Stomach (tissue), 9 donors: ENCODE measurements around the gene CLEC16A. TPM values are rescaled to one million over a fixed set of nuclear protein-coding genes. Genes with fewer than 3 reads are reported as not detected.
A peak's percentile ranks its signal among the peaks of the same experiment; 100 is the strongest.

ENCODE experiments used
- DNase-seq, 2 donors: peaks; one replicate each; pipeline versions ENCODE4 v3.0.0 to v3.0.0-alpha.2; 2013 to 2019
- H3K27ac ChIP-seq, 5 donors: fragments of 200-600 bp in 4 of 5; sonication (generic) in 4 of 5; one replicate each; pipeline ENCODE4 v1.5.1; 2013 to 2019; ENCODE audit warnings: mild to moderate bottlenecking in 1 of 5, moderate library complexity in 1 of 5
- H3K27me3 ChIP-seq, 3 donors: fragments of 200-600 bp; sonication (generic); one replicate each; pipeline ENCODE4 v1.5.1; 2017 to 2019; ENCODE audit warnings: mixed run types in 1 of 3
- H3K36me3 ChIP-seq, 4 donors: fragments of 200-600 bp; sonication (generic); 1 replicate in 3 of 4; 2 replicates in 1 of 4; pipeline ENCODE4 v1.5.1; 2016 to 2019
- H3K4me1 ChIP-seq, 4 donors: fragments of 200-600 bp; sonication (generic); one replicate each; pipeline ENCODE4 v1.5.1; 2016 to 2019
- H3K4me3 ChIP-seq, 4 donors: fragments of 200-600 bp; sonication (generic) in 3 of 4; one replicate each; pipeline ENCODE4 v1.5.1; 2016 to 2019; ENCODE audit warnings: mild to moderate bottlenecking in 1 of 4
- H3K9me3 ChIP-seq, 4 donors: fragments of 200-600 bp; sonication (generic); one replicate each; pipeline ENCODE4 v1.5.1; 2016 to 2019
- EP300 ChIP-seq: sonication (generic); formaldehyde crosslinking; IDR thresholded peaks from one replicate; pipeline ENCODE4 v1.6.1; 2017; ENCODE audit warnings: antibody characterized with exemption
- POLR2A ChIP-seq, 4 donors: fragments of 450-650 bp; IDR thresholded peaks; one replicate each; pipeline ENCODE4 v1.6.1; 2016; ENCODE audit warnings: antibody characterized with exemption in 4 of 4, control low read depth in 2 of 4, mild to moderate bottlenecking in 1 of 4, moderate library complexity in 1 of 4
- POLR2AphosphoS5 ChIP-seq, 3 donors: sonication (generic); formaldehyde crosslinking; IDR thresholded peaks; one replicate each; pipeline ENCODE4 v1.6.1; 2016; ENCODE audit warnings: antibody characterized with exemption in 3 of 3
- whole genome bisulfite sequencing, 5 donors: extraction: QIAGEN DNeasy Blood & Tissue Kit in 3 of 5; methylation state at CpG; one replicate each; pipeline versions ENCODE4 v1.1.5 to v1.1.7; 2013 to 2018; 5-methylcytosine and 5-hydroxymethylcytosine counted together
- intact Hi-C: fragments of 100-400 bp; cut with DNase I; formaldehyde crosslinking; loops from one replicate; pipeline ENCODE4 v1.15.1; 2023; ENCODE audit warnings: low total_unique reads
- polyA plus RNA-seq, 3 donors: library from polyadenylated mRNA; stranded (reverse); fragments of 200-250 nt; gene quantifications; one replicate each; pipeline ENCODE4 v1.2.3, GENCODE V29; 2013
- total RNA-seq, 5 donors: library from RNA; depleted of rRNA; stranded (reverse); fragments of >200 nt; gene quantifications; one replicate each; pipeline versions ENCODE4 v1.1.0 to v1.2.3, GENCODE V29; 2014 to 2016
- TF ChIP-seq, protein P1 (sequence below), 7 experiments: fragments of 450-650 bp in 4 of 7; fragments of 200-600 bp in 3 of 7; sonication (generic) in 3 of 7; IDR thresholded peaks; one replicate each; pipeline ENCODE4 v1.5.1; 2016 to 2019; ENCODE audit warnings: antibody characterized with exemption in 7 of 7, control low read depth in 2 of 7, mild to moderate bottlenecking in 1 of 7
- donor health status: healthy with polysubstance abuse.
- donor health status: Bipolar disorder and iron deficiency.
- donor health status: healthy.

CLEC16A gene
- total and polyA plus RNA-seq, 8 donors: 5.8 to 176 (median 21.8) TPM

GRCh38 chr16:11114366-11115164 lies 170.2 kb downstream of the CLEC16A start:
- intact Hi-C loops: no loop called here

DNA sequence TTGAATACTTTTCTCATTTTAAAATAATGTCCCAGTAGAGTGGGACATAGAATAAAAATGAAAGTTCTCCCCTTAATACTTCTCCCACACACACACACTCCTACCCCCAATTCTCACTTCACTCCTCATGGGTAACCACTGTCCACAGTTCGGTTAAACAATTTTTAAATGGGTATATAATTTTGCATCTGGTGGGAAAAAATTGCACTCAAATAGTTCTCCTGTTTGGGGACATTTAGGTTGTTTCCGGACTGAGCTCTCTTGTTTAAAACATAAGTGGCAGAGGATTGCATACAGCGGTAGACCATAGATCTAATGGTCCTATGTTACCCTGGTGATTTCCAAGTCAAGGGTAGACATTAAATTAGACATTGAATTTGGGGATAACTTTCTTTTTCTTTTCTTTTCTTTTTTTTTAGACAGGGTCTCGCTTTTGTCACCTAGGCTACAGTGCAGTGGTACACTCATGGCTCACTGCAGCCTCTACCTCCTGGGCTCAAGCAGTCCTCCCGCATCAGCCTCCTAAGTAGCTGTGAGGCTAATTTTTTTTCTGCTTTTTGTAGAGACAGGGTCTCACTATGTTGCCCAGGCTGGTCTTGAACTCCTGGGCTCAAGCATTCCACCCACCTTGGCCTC lies 173.3 kb downstream of the CLEC16A start:
- 72 to 86% (median 85%) methylated on average over 5 of the region's 5 CpGs for WGBS, 5 donors
- peaks cover 0 to 27% (median 17%) of the 10 kb centered on the region in 4 donors for H3K36me3 ChIP-seq
- H3K4me1 ChIP-seq: peaks cover 0 to 20% (median 8%) of the 10 kb centered on the region in 4 donors
- H3K4me3 ChIP-seq: no peak overlapping the region
- TF ChIP-seq, protein P1, sequence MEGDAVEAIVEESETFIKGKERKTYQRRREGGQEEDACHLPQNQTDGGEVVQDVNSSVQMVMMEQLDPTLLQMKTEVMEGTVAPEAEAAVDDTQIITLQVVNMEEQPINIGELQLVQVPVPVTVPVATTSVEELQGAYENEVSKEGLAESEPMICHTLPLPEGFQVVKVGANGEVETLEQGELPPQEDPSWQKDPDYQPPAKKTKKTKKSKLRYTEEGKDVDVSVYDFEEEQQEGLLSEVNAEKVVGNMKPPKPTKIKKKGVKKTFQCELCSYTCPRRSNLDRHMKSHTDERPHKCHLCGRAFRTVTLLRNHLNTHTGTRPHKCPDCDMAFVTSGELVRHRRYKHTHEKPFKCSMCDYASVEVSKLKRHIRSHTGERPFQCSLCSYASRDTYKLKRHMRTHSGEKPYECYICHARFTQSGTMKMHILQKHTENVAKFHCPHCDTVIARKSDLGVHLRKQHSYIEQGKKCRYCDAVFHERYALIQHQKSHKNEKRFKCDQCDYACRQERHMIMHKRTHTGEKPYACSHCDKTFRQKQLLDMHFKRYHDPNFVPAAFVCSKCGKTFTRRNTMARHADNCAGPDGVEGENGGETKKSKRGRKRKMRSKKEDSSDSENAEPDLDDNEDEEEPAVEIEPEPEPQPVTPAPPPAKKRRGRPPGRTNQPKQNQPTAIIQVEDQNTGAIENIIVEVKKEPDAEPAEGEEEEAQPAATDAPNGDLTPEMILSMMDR (IDR thresholded peaks at IDR 0.05): no peak
- TF ChIP-seq POLR2A (IDR thresholded peaks at IDR 0.05) (no peak), POLR2AphosphoS5 (IDR thresholded peaks at IDR 0.05) (no peak), EP300 (no peak)
- no peak overlapping the region for H3K27ac ChIP-seq
- no peaks in the 10 kb centered on the region for H3K27me3 ChIP-seq
- intact Hi-C loops: no loop called here
- no peak for DNase-seq
- no peaks in the 10 kb centered on the region for H3K9me3 ChIP-seq

More at GRCh38 chr16:11114366-11115164, 170.2 kb downstream of the CLEC16A start:
- Histone ChIP-seq H3K36me3 (peaks cover 0 to 6% (median 2%) of the 10 kb centered on the region in 4 donors), H3K4me1 (peaks cover 6 to 26% (median 12%) of the 10 kb centered on the region in 4 donors), H3K9me3 (peaks cover 0 to 12% (median 4%) of the 10 kb centered on the region in 4 donors), H3K27me3 (no peaks in the 10 kb centered on the region), H3K4me3 (no peak overlapping the region), H3K27ac (peak overlapping the region in 2 of 5 donors; percentile 39 to 55)
- 84 to 87% (median 86%) methylated on average over 15 of the region's 15 CpGs for WGBS, 5 donors
- DNase-seq: no peak
- no peak for TF ChIP-seq POLR2A (IDR thresholded peaks at IDR 0.05)
- no peak for TF ChIP-seq EP300
- TF ChIP-seq POLR2AphosphoS5 (IDR thresholded peaks at IDR 0.05): no peak
- TF ChIP-seq, protein P1 (IDR thresholded peaks at IDR 0.05): no peak

- H3K27me3 ChIP-seq: no peaks in the 10 kb centered on the region
- peaks cover 0 to 18% (median 4%) of the 10 kb centered on the region in 4 donors for H3K4me1 ChIP-seq
- no peak for DNase-seq
- TF ChIP-seq POLR2AphosphoS5 (IDR thresholded peaks at IDR 0.05) (no peak), EP300 (no peak), POLR2A (IDR thresholded peaks at IDR 0.05) (no peak)
- TF ChIP-seq, protein P1 (IDR thresholded peaks at IDR 0.05): no peak
- no peak overlapping the region for H3K27ac ChIP-seq
- H3K9me3 ChIP-seq: no peaks in the 10 kb centered on the region
- intact Hi-C loops: no loop called here
- WGBS, 5 donors: 47 to 85% (median 65%) methylated on average over 2 of the region's 2 CpGs
- no peak overlapping the region for H3K4me3 ChIP-seq
- H3K36me3 ChIP-seq: peaks cover 2 to 30% (median 22%) of the 10 kb centered on the region in 4 donors
Measured at GRCh38 chr16:11118479-11118878, 174.1 kb downstream of the CLEC16A start.

GRCh38 chr16:11121083-11121608 lies 176.8 kb downstream of the CLEC16A start:
- no peak overlapping the region for H3K4me3 ChIP-seq
- H3K27me3 ChIP-seq: no peaks in the 10 kb centered on the region
- H3K4me1 ChIP-seq: peaks cover 0 to 7% (median 0%) of the 10 kb centered on the region in 4 donors
- no peak overlapping the region for H3K27ac ChIP-seq
- TF ChIP-seq POLR2A (IDR thresholded peaks at IDR 0.05) (no peak), POLR2AphosphoS5 (IDR thresholded peaks at IDR 0.05) (no peak), EP300 (no peak)
- TF ChIP-seq, protein P1 (IDR thresholded peaks at IDR 0.05): no peak
- 76 to 86% (median 82%) methylated on average over 8 of the region's 8 CpGs for WGBS, 5 donors
- H3K9me3 ChIP-seq: no peaks in the 10 kb centered on the region
- intact Hi-C loops: loop anchor here (10.0 kb wide), 1 partner anchor 134 kb away; the partner anchor contains the start of gene SOCS1
- no peak for DNase-seq
- H3K36me3 ChIP-seq: peaks cover 23 to 52% (median 48%) of the 10 kb centered on the region in 4 donors
